GM12891 (cell line): ENCODE measurements around the gene IPO9.

Experiments
- POLR2A ChIP-seq: IDR thresholded peaks from 2 replicates; pipeline ENCODE4 v1.6.1; 2011; ENCODE audit warnings: low read depth, low read length, control low read depth
- POLR2AphosphoS5 ChIP-seq: IDR thresholded peaks from 2 replicates; pipeline ENCODE4 v1.6.1; 2011; ENCODE audit warnings: low read depth, low read length, control low read depth
- TAF1 ChIP-seq: IDR thresholded peaks from 2 replicates; pipeline ENCODE4 v1.6.1; 2011; ENCODE audit warnings: low read depth, low read length, control low read depth

DNA sequence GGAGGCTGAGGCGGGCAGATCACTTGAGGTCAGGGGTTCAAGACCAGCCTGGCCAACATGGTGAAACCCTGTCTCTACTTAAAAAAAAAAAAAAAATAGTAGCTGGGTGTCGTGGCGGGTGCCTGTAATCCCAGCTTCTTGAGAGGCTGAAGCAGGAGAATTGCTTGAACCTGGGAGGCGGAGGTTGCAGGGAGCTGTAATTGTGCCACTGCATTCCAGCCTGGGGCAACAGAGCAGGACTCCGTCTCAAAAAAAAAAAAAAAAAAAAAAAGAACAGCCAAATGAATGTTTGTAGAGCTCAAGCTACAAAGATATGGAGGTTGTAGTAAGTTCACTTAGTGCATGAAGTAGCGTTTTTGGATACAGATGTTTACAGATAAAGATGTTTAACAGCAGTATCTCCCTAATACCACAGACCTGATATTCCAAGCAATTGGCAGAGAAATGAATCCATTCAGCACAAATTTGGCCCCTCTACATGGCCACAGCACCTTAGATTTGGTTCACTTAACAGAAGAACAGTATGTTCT, 49.5 kb upstream of the IPO9 start:
- TF ChIP-seq TAF1 (no peak), POLR2A (no peak), POLR2AphosphoS5 (no peak)
